Dendritic cell treated with granulocyte-macrophage colony-stimulating factor and Interleukin-4, amounts not matched to agents 40 ng/mL and 50 ng/mL, for 4 days (primary cell): Measurements from ENCODE around the gene SCLY.
A peak's percentile ranks its signal among the peaks of the same experiment; 100 is the strongest.

Source experiments
- H3K27ac Mint-ChIP-seq: one replicate; pipeline ENCODE4 v1.8.0; 2022; ENCODE audit warnings: mild to moderate bottlenecking, mixed read lengths
- H3K27me3 Mint-ChIP-seq: one replicate; pipeline ENCODE4 v1.8.0; 2022; ENCODE audit warnings: mild to moderate bottlenecking, mixed read lengths
- H3K36me3 Mint-ChIP-seq: one replicate; pipeline ENCODE4 v1.8.0; 2022; ENCODE audit warnings: low read depth, mixed read lengths
- H3K4me1 Mint-ChIP-seq: one replicate; pipeline ENCODE4 v1.8.0; 2022; ENCODE audit warnings: low read depth, mixed read lengths
- H3K4me3 Mint-ChIP-seq: one replicate; pipeline ENCODE4 v1.8.0; 2022; ENCODE audit warnings: mild to moderate bottlenecking, moderate library complexity, mixed read lengths
- H3K9me3 Mint-ChIP-seq: one replicate; pipeline ENCODE4 v1.8.0; 2022; ENCODE audit warnings: mixed read lengths
- intact Hi-C: fragments of 100-400 bp; cut with micrococcal nuclease; formaldehyde crosslinking; loops from one replicate; pipeline ENCODE4 v1.15.0; 2022

SCLY gene

DNA sequence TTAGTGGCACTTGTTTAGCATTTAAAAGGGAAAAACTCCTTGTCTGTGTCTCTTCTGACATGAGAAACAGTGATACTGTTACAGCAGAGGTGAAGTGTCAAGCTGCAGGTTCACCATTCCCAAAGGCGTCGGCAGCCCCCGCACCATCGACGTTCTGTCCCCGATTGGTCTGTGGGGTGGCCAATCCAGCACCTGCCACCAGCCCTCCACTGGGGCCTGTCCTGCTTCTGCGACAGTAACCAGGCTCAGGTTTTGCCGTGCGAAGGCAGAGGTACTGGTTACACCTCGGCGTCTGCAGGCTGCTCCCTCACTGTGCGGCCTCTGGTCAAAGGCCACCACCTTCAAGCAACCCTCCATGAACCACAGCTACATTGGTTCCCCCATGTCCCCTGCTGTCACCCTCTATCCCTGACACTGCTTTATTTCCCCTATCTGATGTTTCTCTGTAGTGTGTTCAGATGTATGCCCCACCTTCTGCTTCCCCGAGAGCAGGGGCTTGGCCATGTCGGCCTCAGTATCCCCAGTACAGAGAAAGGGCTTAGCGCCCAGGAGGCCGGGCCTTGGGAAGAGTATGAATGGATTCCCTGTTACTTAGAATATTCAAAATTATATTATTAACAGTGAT lies 30.7 kb downstream of the SCLY start:
- peaks cover 48% of the 10 kb centered on the region for H3K36me3 Mint-ChIP-seq

DNA sequence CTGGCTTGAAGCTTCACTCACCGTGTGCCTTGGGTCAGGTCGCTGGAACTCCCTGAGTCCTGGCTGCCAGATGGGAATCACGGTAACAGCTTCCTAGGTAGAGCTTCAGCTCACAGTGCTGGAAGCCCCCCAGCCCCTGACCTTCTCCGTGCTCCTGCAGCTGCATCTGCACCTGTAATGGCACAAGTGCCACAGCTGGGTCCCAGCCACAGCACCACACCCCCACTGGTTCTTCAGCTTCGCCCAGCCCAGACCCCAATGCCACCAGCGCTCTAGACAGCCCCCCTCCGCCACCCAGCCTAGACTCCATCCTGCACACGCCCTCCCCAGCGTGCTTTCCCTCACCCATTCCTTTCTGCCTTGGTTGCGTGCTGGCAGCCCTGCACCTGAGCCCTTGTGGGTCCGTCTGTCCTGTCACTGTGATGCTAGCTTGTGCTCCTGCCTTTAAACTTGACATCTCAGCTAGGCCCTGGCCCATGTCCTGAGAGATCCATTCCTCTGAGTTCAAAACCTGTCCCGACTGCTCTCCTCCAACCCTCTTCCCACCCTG lies 31.8 kb downstream of the SCLY start:
- H3K9me3 Mint-ChIP-seq = no peaks in the 10 kb centered on the region
- H3K27ac Mint-ChIP-seq = peak overlapping the region; percentile 35
- H3K4me1 Mint-ChIP-seq = peaks cover 31% of the 10 kb centered on the region
- no peak overlapping the region for H3K4me3 Mint-ChIP-seq
- H3K27me3 Mint-ChIP-seq = no peaks in the 10 kb centered on the region
- intact Hi-C loops = no loop called here
- H3K36me3 Mint-ChIP-seq = peaks cover 50% of the 10 kb centered on the region

More for the DNA sequence above, 30.7 kb downstream of the SCLY start:
- intact Hi-C loops = no loop called here
- no peaks in the 10 kb centered on the region for H3K9me3 Mint-ChIP-seq
- H3K4me3 Mint-ChIP-seq = no peak overlapping the region
- no peak overlapping the region for H3K27ac Mint-ChIP-seq
- no peaks in the 10 kb centered on the region for H3K27me3 Mint-ChIP-seq
- H3K4me1 Mint-ChIP-seq = peaks cover 35% of the 10 kb centered on the region

DNA sequence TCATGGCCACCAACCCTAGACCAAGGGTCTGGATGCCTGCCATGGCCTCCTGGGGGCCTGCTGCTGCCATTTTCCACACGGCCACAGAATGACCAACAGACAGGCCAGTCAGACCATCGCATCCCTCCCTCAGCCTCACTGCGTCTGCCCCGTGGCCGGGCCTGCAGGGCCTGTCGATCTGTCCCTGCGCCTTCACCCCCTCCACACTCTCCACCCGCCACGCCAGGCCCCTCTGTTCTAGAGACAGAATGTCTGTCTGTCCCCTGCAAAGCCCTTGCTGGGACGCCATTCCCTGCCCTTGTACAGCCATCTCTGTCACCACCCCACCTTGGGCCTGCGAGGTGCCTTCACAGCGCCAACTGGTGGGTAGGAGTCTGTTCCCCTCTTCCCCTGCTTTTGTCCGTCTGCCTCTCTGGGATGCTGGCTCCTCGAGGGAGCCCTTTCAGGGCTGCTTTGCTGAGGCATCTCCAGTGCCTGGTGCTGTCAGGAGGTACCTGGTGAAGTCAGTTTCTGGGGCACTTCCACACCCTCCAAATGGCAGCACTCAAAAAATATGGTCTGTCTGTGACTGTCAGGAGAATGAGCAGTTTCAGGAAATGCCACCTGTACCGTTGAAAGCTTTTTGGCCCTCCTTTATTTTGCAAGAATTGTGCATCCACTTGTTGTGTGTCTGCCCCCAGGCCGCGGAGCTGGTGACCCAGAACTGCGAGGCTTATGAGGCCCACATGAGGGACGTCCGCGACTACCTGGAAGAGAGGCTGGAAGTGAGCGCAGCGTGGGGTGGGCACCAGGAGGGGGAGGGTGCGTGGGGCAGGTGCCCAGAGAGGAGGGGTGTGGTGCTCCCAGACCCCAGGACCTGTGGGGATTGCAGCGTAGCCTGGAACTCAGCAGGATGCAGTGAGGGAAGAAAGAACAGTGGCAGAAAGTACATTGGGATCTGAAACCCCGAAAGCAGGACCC lies 32.7 kb downstream of the SCLY start:
- no peaks in the 10 kb centered on the region for H3K9me3 Mint-ChIP-seq
- H3K36me3 Mint-ChIP-seq = peaks cover 50% of the 10 kb centered on the region
- no peaks in the 10 kb centered on the region for H3K27me3 Mint-ChIP-seq
- intact Hi-C loops = no loop called here
- H3K4me3 Mint-ChIP-seq = no peak overlapping the region
- peak overlapping the region; percentile 35 for H3K27ac Mint-ChIP-seq
- H3K4me1 Mint-ChIP-seq = peaks cover 31% of the 10 kb centered on the region

DNA sequence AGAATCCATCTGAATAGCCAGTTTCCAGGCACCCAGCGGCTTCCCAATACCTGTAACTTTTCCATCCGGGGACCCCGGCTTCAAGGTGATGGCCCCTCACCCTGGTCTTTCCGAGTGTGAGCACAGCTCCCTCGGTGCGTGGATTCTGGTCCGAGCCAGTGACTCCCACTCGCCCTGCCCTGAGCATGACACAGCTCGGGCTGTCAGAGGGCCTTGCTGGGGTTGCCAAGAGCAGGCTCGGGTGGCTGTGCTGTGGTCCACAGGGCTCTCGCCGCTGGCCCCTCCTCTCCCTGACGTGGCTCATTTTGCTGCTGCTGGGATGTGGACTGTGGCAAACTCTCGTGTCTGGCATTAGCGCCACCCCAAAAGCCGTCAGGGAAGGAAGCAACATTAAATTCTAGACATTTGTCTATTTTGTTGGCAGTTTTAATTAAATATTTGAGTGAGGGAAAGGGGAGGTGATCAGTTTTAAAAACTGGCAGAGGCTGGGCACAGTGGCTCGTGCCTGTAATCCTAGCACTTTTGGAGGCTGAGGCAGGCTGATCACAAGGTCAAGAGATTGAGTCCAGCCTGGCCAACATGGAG lies 33.7 kb downstream of the SCLY start:
- intact Hi-C loops = no loop called here
- Mint-ChIP-seq H3K9me3 (no peaks in the 10 kb centered on the region), H3K4me3 (no peak overlapping the region), H3K27ac (no peak overlapping the region), H3K4me1 (peaks cover 32% of the 10 kb centered on the region), H3K27me3 (no peaks in the 10 kb centered on the region), H3K36me3 (peaks cover 50% of the 10 kb centered on the region)

DNA sequence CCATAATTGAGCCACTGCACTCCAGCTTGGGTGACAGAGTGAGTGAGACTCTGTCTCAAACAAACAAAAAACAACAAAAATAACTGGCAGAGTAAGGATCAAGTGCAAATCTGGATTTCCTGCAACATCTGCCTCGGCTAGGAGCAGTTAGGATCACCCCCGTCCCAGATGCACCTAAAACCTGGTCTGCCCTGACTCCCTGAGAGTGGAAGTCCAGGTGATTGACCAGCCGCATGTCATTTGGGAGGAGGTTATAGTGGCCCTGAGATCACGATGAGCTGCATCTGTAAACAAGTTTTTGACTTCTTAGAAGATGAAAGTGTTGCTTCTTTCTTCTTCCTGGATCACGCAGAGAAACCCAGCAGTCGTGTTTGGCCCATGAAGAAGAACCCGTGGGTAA lies 34.3 kb downstream of the SCLY start:
- Mint-ChIP-seq H3K36me3 (peaks cover 50% of the 10 kb centered on the region), H3K27me3 (no peaks in the 10 kb centered on the region), H3K9me3 (no peaks in the 10 kb centered on the region), H3K4me3 (no peak overlapping the region), H3K4me1 (peaks cover 36% of the 10 kb centered on the region), H3K27ac (no peak overlapping the region)
- intact Hi-C loops = no loop called here

DNA sequence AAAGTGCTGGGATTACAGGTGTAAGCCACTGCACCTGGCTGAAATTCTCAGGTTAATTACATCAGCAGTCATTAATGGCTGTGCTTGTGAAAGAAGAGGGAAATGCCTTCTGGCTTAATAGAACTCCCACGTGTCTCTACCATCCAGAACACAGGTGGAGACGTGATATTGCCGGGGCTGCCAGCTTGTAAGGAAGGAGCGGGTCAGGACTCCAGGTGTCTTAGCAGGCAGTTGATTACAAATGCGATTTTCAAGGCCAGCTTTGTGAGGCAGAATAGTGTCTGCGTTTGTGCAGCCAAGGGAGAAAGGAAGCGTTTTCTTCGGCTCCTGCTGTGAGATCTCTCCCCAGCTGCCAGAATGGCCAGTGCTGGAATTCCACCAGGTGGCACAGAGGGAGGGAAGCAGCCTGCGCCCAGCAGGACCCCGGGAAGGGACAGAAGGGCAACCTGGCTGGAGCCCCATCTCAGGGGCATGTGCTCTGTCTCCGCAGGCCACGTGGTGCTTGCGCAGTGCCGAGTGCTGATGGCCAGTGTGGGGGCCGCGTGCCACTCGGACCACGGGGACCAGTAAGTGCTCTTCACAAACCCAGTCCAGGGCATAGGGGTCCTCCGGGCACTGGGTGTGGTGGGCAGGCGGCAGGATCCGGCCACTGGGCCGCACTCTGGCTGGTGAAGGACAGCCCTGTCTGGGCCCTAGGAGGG lies 35.7 kb downstream of the SCLY start:
- Mint-ChIP-seq H3K9me3 (no peaks in the 10 kb centered on the region), H3K4me1 (peaks cover 46% of the 10 kb centered on the region), H3K4me3 (no peak overlapping the region), H3K36me3 (peaks cover 40% of the 10 kb centered on the region), H3K27me3 (no peaks in the 10 kb centered on the region), H3K27ac (peak overlapping the region; percentile 97)
- intact Hi-C loops = no loop called here

DNA sequence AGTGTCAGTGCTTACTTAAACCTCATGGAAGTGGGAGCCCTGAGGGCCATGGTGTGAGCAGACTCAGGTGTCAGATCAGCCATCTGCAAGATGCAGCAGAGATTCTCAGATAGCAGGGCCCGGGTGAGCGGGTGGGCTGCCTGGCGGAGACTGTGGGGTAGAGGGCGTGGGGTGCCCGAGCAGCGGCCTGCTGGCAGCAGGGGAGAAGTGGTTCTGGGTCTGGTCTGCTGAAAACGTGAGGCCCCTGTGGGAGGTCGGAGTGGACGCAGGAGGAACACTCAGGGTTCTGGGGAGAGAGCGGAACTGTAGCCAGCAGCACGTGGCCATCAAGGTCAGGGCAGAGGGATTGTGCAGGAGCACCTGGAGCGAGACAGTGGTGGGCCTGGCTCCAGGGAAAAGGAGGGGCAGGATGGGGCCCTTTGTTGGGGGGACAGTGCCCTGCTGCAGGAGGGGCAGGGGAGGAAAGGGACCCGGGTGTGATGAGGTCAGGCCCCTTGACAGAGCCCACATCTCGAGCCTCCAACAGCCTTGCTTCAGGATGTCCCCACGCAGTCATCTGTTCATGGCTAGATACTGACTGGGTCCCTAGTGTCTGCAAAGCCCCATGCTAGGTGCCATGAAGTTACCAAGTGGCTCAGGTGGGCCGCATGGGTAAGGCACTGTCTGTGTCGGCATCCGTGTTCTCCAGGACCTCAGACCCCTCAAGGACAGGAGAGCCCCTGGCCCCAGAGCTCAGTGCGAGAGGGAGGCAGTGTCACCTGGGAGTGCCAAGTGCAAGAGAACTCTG lies 36.6 kb downstream of the SCLY start:
- peaks cover 55% of the 10 kb centered on the region for H3K4me1 Mint-ChIP-seq
- intact Hi-C loops = no loop called here
- H3K27me3 Mint-ChIP-seq = no peaks in the 10 kb centered on the region
- H3K27ac Mint-ChIP-seq = peak overlapping the region; percentile 97
- H3K36me3 Mint-ChIP-seq = peaks cover 31% of the 10 kb centered on the region
- no peaks in the 10 kb centered on the region for H3K9me3 Mint-ChIP-seq
- no peak overlapping the region for H3K4me3 Mint-ChIP-seq

DNA sequence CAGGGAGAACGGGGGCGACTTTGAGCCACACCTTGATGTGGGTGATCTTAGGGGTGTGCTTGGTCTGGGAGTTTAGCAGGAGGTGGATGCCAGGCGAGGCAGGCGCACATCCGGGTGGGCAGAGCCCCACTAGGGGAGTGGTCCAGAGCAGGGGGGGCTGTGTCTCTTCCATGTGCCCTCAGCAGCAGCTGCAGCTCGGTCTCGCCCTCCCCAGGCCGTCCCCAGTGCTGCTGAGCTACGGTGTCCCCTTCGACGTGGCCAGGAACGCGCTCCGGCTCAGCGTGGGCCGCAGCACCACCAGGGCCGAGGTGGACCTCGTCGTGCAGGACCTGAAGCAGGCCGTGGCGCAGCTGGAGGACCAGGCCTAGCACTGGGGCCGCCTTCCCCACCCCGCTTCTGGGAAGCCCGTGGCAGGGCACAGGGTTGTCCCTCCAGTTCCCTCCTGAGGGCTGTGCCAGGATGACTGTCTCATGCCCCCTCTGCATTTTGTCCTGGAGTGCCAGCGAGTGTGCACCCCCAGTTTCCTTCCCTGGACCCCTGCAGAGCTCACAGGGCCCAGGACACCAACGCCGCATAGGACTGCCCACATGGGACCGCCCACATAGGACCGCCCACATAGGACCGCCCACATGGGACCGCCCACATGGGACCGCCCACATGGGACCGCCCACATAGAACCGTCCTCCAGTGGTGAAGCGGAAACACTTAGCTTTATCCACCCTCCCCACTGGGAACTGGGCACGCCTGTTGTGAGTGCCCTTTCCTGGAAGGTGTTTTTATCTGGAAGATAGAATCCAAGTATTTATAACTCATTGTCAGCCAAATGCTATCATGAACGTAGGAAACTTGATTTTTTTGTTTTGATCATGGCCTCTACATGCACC lies 37.4 kb downstream of the SCLY start:
- H3K36me3 Mint-ChIP-seq = peaks cover 22% of the 10 kb centered on the region
- no peaks in the 10 kb centered on the region for H3K9me3 Mint-ChIP-seq
- intact Hi-C loops = no loop called here
- peaks cover 55% of the 10 kb centered on the region for H3K4me1 Mint-ChIP-seq
- peak overlapping the region; percentile 97 for H3K27ac Mint-ChIP-seq
- peak overlapping the region; percentile 28 for H3K4me3 Mint-ChIP-seq
- H3K27me3 Mint-ChIP-seq = no peaks in the 10 kb centered on the region

DNA sequence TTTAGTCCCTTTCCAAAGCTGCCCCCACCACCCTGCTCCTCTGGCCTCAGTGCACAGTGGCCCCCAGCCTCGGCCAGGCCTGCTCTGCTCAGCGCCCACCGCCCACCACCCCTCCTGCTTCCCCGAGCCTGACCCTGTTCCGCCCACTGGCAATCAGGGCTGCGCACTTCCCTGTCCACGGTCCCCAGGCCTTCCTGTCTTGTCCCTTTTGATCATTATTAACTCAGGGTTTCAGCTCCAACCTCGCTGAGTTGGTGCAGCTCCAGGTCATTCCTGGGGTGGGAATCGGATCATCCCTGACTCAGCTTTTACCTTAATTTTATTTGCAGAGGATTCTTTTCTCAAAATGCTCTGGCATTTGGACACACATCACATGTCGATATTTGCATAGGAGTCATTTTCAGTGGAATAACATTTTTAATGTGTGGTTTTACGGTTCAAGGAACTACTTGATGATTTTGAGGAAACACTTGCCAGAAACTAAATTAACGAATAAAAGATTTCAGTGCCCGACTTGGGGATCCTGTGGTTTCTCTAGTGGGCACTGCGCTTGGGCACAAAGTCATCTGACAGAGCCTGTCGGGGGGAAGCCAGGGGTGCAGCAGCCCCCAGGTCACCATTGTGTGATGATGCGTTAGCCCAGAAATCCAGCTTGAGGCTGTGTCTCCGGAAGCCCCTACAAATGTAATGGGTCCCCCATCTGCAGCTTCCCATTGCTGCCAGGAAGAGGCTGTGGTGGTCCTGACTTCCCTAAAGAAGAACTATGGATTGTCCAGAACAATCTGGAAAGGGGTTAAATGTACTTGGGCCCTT lies 38.3 kb downstream of the SCLY start:
- Mint-ChIP-seq H3K9me3 (no peaks in the 10 kb centered on the region), H3K27ac (peak overlapping the region; percentile 97), H3K4me1 (peaks cover 57% of the 10 kb centered on the region), H3K4me3 (peak overlapping the region; percentile 28), H3K27me3 (no peaks in the 10 kb centered on the region), H3K36me3 (peaks cover 22% of the 10 kb centered on the region)
- intact Hi-C loops = no loop called here

DNA sequence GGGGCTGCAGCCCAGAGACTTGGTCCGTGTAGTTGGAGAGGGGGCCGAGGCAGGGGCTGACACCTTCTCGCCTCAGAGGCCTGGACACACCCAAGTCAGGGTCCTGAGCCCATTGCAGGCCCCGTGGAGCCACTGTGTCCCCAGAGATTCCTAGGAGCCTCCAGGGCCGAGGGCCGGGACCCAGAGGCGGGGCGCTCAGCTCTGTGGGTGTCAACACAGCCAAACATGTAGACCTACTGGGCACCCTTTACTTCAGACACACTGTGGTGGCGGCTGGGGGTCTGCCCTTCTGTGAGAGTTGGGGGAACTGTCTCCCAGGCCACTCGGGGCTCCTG lies 38.9 kb downstream of the SCLY start:
- no peaks in the 10 kb centered on the region for H3K9me3 Mint-ChIP-seq
- peaks cover 22% of the 10 kb centered on the region for H3K36me3 Mint-ChIP-seq
- H3K27me3 Mint-ChIP-seq = no peaks in the 10 kb centered on the region
- intact Hi-C loops = no loop called here
- peak overlapping the region; percentile 28 for H3K4me3 Mint-ChIP-seq
- H3K27ac Mint-ChIP-seq = peak overlapping the region; percentile 97
- peaks cover 63% of the 10 kb centered on the region for H3K4me1 Mint-ChIP-seq

DNA sequence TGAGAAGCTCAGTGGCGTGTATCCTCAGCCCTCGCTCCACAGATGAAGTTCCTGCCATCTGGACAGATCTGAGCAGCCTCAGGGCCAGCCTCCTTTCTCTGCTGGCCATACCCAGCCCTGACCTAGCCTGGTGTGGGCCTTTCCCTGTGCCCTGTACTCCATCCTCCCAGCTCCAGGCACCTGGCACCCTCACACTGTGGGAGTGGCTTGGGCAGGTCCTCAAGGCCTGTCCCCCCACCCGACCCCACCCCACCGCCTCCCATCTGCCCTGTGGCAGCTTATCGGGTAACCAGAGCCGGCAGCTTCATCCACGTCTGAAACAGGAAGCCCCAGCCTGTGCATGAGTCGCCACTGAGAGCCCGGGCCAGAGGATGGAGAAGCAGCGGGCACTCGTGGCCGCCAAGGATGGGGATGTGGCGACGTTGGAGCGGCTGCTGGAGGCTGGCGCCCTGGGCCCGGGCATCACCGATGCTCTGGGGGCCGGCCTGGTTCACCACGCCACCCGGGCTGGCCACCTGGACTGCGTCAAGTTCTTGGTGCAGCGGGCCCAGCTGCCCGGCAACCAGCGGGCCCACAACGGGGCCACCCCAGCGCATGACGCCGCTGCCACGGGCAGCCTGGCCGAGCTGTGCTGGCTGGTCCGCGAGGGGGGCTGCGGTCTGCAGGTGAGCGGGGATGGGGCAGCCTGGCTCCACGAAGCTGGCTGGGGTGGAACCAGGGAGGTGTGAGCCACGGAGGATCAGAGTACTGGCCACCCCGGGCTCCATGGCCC lies 39.4 kb downstream of the SCLY start, which contains the start of gene ESPNL:
ESPNL (plus strand) TSS at position 292 of the 772 bp plus-strand sequence; CDS start at position 372, 80 bp downstream.
- H3K36me3 Mint-ChIP-seq = peaks cover 25% of the 10 kb centered on the region
- H3K27me3 Mint-ChIP-seq = no peaks in the 10 kb centered on the region
- no peaks in the 10 kb centered on the region for H3K9me3 Mint-ChIP-seq
- H3K4me1 Mint-ChIP-seq = peaks cover 69% of the 10 kb centered on the region
- peak within 1 kb of the TSS; percentile 97 for H3K27ac Mint-ChIP-seq
- H3K4me3 Mint-ChIP-seq = peak within 1 kb of the TSS; percentile 39
- intact Hi-C loops = no loop called here
